Skin of body (tissue), 2 donors: ENCODE data around the gene EIF4B. TPM values are rescaled to one million over a fixed set of nuclear protein-coding genes. Genes with fewer than 3 reads are reported as not detected.

Experiments
- small RNA-seq: library from RNA; depleted of rRNA; stranded (forward); fragments of <200 nt; gene quantifications from one replicate; pipeline ENCODE3, GENCODE V24; 2014; ENCODE audit warnings: low replicate concordance
- total RNA-seq: library from RNA; depleted of rRNA; stranded (reverse); fragments of >200 nt; gene quantifications from one replicate; pipeline ENCODE4 v1.2.3, GENCODE V29; 2014

Gene EIF4B
- total RNA-seq, 1 donor from 2014 or later, result 677 TPM

Small RNA genes lying within 50 kb of the gene (small RNA-seq; reads per million reads assigned to genes)
- not detected for gene MIR6757

Other genes starting within 250 kb of the EIF4B start
- not detected for gene KRT76, start 229.1 kb upstream of the EIF4B start, total RNA-seq
- gene KRT3, start 210.3 kb upstream of the EIF4B start, total RNA-seq, result 0.10 TPM
- 0.99 TPM for gene KRT4, start 192.3 kb upstream of the EIF4B start, total RNA-seq
- 68.7 TPM for gene KRT79, start 172.1 kb upstream of the EIF4B start, total RNA-seq
- gene KRT78, start 157.5 kb upstream of the EIF4B start, total RNA-seq, result 13.7 TPM
- gene KRT8, start 101.4 kb upstream of the EIF4B start, total RNA-seq, result 16.2 TPM
- gene KRT18, start 57.3 kb upstream of the EIF4B start, total RNA-seq, result 28.6 TPM
- 28.9 TPM for gene TNS2, start 43.6 kb downstream of the EIF4B start, total RNA-seq
- gene SPRYD3, start 72.9 kb downstream of the EIF4B start, total RNA-seq, result 13.1 TPM
- gene IGFBP6, start 91.2 kb downstream of the EIF4B start, total RNA-seq, result 27.7 TPM
- gene SOAT2, start 97.0 kb downstream of the EIF4B start, total RNA-seq, result not detected
- 18.1 TPM for gene ZNF740, start 174.3 kb downstream of the EIF4B start, total RNA-seq
- gene CSAD, start 174.5 kb downstream of the EIF4B start, total RNA-seq, result 75.0 TPM
- 2.5 TPM for gene ITGB7, start 200.8 kb downstream of the EIF4B start, total RNA-seq
- gene RARG, start 225.8 kb downstream of the EIF4B start, total RNA-seq, result 65.2 TPM